Transverse colon (tissue), 4 donors: ENCODE measurements around the gene CEMIP2.

Experiments used
- POLR2A ChIP-seq: fragments of 450-650 bp; IDR thresholded peaks from one replicate; pipeline ENCODE4 v1.6.1; 2016; ENCODE audit warnings: antibody characterized with exemption, mild to moderate bottlenecking, moderate library complexity
- POLR2AphosphoS5 ChIP-seq, 3 donors: sonication (generic); formaldehyde crosslinking; IDR thresholded peaks; one replicate each; pipeline ENCODE4 v1.6.1; 2016; ENCODE audit warnings: antibody characterized with exemption in 3 of 3
- TF ChIP-seq, protein P1 (sequence below), 5 experiments: fragments of 200-600 bp in 3 of 5; fragments of 450-650 bp in 2 of 5; sonication (generic) in 3 of 5; IDR thresholded peaks; 1 replicate in 2 of 5; 2 replicates in 3 of 5; pipeline ENCODE4 v1.5.1; 2016 to 2017; ENCODE audit warnings: antibody characterized with exemption in 5 of 5, inconsistent platforms in 3 of 5, mild to moderate bottlenecking in 2 of 5, moderate library complexity in 1 of 5

DNA sequence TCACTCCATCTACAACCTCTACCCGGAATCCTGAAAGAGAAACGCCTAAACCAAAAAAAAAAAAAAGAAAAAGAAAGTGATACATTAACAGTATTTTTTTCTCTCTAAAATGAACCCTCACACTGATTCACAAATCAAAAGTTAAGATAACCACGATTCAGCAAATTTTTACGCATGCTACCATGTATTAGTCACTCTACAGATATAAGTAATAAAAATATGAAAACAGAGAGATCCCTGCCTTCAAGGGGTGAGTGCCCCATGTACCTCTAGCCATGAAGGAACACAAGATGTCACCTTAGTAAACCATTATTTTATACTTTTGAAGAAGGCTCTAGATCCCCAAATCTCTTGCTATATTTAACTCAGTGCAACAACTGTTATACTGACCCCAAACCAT, 33.4 kb downstream of the CEMIP2 start:
- TF ChIP-seq, protein P1, sequence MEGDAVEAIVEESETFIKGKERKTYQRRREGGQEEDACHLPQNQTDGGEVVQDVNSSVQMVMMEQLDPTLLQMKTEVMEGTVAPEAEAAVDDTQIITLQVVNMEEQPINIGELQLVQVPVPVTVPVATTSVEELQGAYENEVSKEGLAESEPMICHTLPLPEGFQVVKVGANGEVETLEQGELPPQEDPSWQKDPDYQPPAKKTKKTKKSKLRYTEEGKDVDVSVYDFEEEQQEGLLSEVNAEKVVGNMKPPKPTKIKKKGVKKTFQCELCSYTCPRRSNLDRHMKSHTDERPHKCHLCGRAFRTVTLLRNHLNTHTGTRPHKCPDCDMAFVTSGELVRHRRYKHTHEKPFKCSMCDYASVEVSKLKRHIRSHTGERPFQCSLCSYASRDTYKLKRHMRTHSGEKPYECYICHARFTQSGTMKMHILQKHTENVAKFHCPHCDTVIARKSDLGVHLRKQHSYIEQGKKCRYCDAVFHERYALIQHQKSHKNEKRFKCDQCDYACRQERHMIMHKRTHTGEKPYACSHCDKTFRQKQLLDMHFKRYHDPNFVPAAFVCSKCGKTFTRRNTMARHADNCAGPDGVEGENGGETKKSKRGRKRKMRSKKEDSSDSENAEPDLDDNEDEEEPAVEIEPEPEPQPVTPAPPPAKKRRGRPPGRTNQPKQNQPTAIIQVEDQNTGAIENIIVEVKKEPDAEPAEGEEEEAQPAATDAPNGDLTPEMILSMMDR (IDR thresholded peaks at IDR 0.05): no peak
- TF ChIP-seq POLR2A: no peak
- TF ChIP-seq POLR2AphosphoS5 (IDR thresholded peaks at IDR 0.05): no peak
